ENCODE data around the gene TNFRSF19. TPM values are rescaled to one million over a fixed set of nuclear protein-coding genes. Genes with fewer than 3 reads are reported as not detected.

TNFRSF19 gene
- total and polyA plus RNA-seq, 8 donors, result 1.5 to 14.1 (median 3.0) TPM

- H3K27ac ChIP-seq, result peak overlapping the region in 2 of 4 donors; percentile 18 to 31
- intact Hi-C loops (cut with DNase I), result no loop called here
Measured at GRCh38 chr13:23629566-23630272, 59.5 kb downstream of the TNFRSF19 start.

GRCh38 chr13:23630349-23631093, 60.3 kb downstream of the TNFRSF19 start:
- H3K4me3 ChIP-seq, result no peak overlapping the region
- no peaks in the 10 kb centered on the region for H3K27me3 ChIP-seq
- no peaks in the 10 kb centered on the region for H3K36me3 ChIP-seq
- WGBS, 2 donors, result 41 to 44% methylated on average over 5 of the region's 5 CpGs
- no peak for FAIRE-seq
- peak overlapping the region in 2 of 4 donors; percentile 18 to 31 for H3K27ac ChIP-seq
- intact Hi-C loops (cut with DNase I), result no loop called here
- no peak for DNase-seq
- ATAC-seq, result peak in 3 of 4 donors; percentile 3 to 71 (median 28)
- TF ChIP-seq CTCF (IDR thresholded peaks at IDR 0.05), result no peak
- H3K4me1 ChIP-seq, result peaks cover 6 to 29% (median 19%) of the 10 kb centered on the region in 3 donors
- H3K9me3 ChIP-seq, result no peaks in the 10 kb centered on the region

More at GRCh38 chr13:23629566-23630272, 59.5 kb downstream of the TNFRSF19 start:
- ATAC-seq, result peak; percentile 28 to 86 (median 78)
- H3K27me3 ChIP-seq, result no peaks in the 10 kb centered on the region
- DNase-seq, result no peak
- 62 to 63% methylated on average over 6 of the region's 6 CpGs for WGBS, 2 donors
- H3K36me3 ChIP-seq, result no peaks in the 10 kb centered on the region
- no peak overlapping the region for H3K4me3 ChIP-seq
- peaks cover 6 to 29% (median 19%) of the 10 kb centered on the region in 3 donors for H3K4me1 ChIP-seq
- no peak for FAIRE-seq
- TF ChIP-seq CTCF (IDR thresholded peaks at IDR 0.05), result no peak
- H3K9me3 ChIP-seq, result no peaks in the 10 kb centered on the region

- DNase-seq, result no peak
- no peaks in the 10 kb centered on the region for H3K9me3 ChIP-seq
- intact Hi-C loops (cut with DNase I), result no loop called here
- no peak for ATAC-seq
- H3K36me3 ChIP-seq, result no peaks in the 10 kb centered on the region
- FAIRE-seq, result no peak
- no peak overlapping the region for H3K4me3 ChIP-seq
- H3K27me3 ChIP-seq, result no peaks in the 10 kb centered on the region
- peaks cover 6 to 29% (median 19%) of the 10 kb centered on the region in 3 donors for H3K4me1 ChIP-seq
- H3K27ac ChIP-seq, result no peak overlapping the region
- 63 to 70% methylated on average over 6 of the region's 6 CpGs for WGBS, 2 donors
- no peak for TF ChIP-seq CTCF (IDR thresholded peaks at IDR 0.05)
Measured at GRCh38 chr13:23631311-23632047, 61.3 kb downstream of the TNFRSF19 start.

- ATAC-seq, result no peak
- H3K36me3 ChIP-seq, result no peaks in the 10 kb centered on the region
- no peaks in the 10 kb centered on the region for H3K27me3 ChIP-seq
- intact Hi-C loops (cut with DNase I), result no loop called here
- WGBS, 2 donors, result 67 to 68% methylated on average over 1 of the region's 1 CpG
- H3K9me3 ChIP-seq, result no peaks in the 10 kb centered on the region
- no peak overlapping the region for H3K27ac ChIP-seq
- TF ChIP-seq CTCF (IDR thresholded peaks at IDR 0.05), result no peak
- peaks cover 6 to 29% (median 19%) of the 10 kb centered on the region in 3 donors for H3K4me1 ChIP-seq
- no peak for FAIRE-seq
- no peak for DNase-seq
- no peak overlapping the region for H3K4me3 ChIP-seq
Measured at GRCh38 chr13:23632048-23632582, 61.9 kb downstream of the TNFRSF19 start.
